Upper lobe of right lung (tissue), 1 donor: ENCODE measurements around the gene TUBGCP6. TPM values are rescaled to one million over a fixed set of nuclear protein-coding genes. Genes with fewer than 3 reads are reported as not detected.

Experiments used
- ATAC-seq: fragments of 200-7000 bp; cut with Tn5 transposase; one replicate; pipeline ENCODE4 v1.9.1; 2020; ENCODE audit warnings: mild to moderate bottlenecking, moderate library complexity
- DNase-seq: peaks from one replicate; pipeline ENCODE4 v3.0.0-alpha.2; 2020
- H3K27ac ChIP-seq: fragments of 200-600 bp; one replicate; pipeline ENCODE4 v1.8.0; 2022
- H3K27me3 ChIP-seq: fragments of 200-600 bp; one replicate; pipeline ENCODE4 v1.8.0; 2022; ENCODE audit warnings: mild to moderate bottlenecking
- H3K36me3 ChIP-seq: fragments of 200-600 bp; one replicate; pipeline ENCODE4 v1.8.0; 2022
- H3K4me1 ChIP-seq: fragments of 200-600 bp; one replicate; pipeline ENCODE4 v1.8.0; 2022
- H3K4me3 ChIP-seq: fragments of 200-600 bp; one replicate; pipeline ENCODE4 v1.8.0; 2022; ENCODE audit warnings: mild to moderate bottlenecking
- H3K9me3 ChIP-seq: fragments of 200-600 bp; one replicate; pipeline ENCODE4 v1.8.0; 2022
- CTCF ChIP-seq: fragments of 200-600 bp; IDR thresholded peaks from one replicate; pipeline ENCODE4 v1.8.0; 2022; ENCODE audit warnings: antibody characterized with exemption
- intact Hi-C: fragments of 100-400 bp; cut with DNase I; formaldehyde crosslinking; loops from one replicate; pipeline ENCODE4 v1.11.0; 2022
- total RNA-seq: library from RNA; stranded (reverse); fragmentation: NEBNext Ultra II Directional; extraction: Animal tissue kit (Norgen Biotek cat#: 25700); gene quantifications from one replicate; pipeline ENCODE4 v1.2.1, GENCODE V29; 2021
- donor health status: DM: no; HTN: yes; CAD: no; lungs with severe emphysema.

TUBGCP6 gene
- total RNA-seq, 1 donor from 2014 or later = 51.3 TPM

- ATAC-seq (no peak), DNase-seq (no peak)
- Histone ChIP-seq H3K36me3 (peaks cover 22% of the 10 kb centered on the region), H3K4me1 (peaks cover 21% of the 10 kb centered on the region), H3K27me3 (no peaks in the 10 kb centered on the region), H3K9me3 (no peaks in the 10 kb centered on the region), H3K27ac (peak overlapping the region; percentile 80), H3K4me3 (peak overlapping the region; percentile 89)
- intact Hi-C loops = no loop called here
- TF ChIP-seq CTCF = no peak
Observed at GRCh38 chr22:50250249-50250554, 5.4 kb upstream of the TUBGCP6 start.

- H3K4me1 ChIP-seq = peaks cover 21% of the 10 kb centered on the region
- H3K9me3 ChIP-seq = no peaks in the 10 kb centered on the region
- no peaks in the 10 kb centered on the region for H3K27me3 ChIP-seq
- peak overlapping the region; percentile 89 for H3K4me3 ChIP-seq
- intact Hi-C loops = no loop called here
- no peak for DNase-seq
- no peak for TF ChIP-seq CTCF
- no peak overlapping the region for H3K27ac ChIP-seq
- peaks cover 22% of the 10 kb centered on the region for H3K36me3 ChIP-seq
- ATAC-seq = no peak
Observed at GRCh38 chr22:50249341-50250248, 4.8 kb upstream of the TUBGCP6 start.

- Histone ChIP-seq H3K9me3 (no peaks in the 10 kb centered on the region), H3K4me3 (no peak overlapping the region), H3K27me3 (no peaks in the 10 kb centered on the region), H3K4me1 (peaks cover 25% of the 10 kb centered on the region), H3K27ac (no peak overlapping the region), H3K36me3 (peaks cover 22% of the 10 kb centered on the region)
- intact Hi-C loops = no loop called here
- no peak for ATAC-seq
- DNase-seq = no peak
- no peak for TF ChIP-seq CTCF
Observed at GRCh38 chr22:50248196-50249081, 3.6 kb upstream of the TUBGCP6 start.

GRCh38 chr22:50247748-50248147, 2.9 kb upstream of the TUBGCP6 start:
- H3K36me3 ChIP-seq = peaks cover 22% of the 10 kb centered on the region
- no peak for TF ChIP-seq CTCF
- intact Hi-C loops = no loop called here
- no peak for ATAC-seq
- H3K4me3 ChIP-seq = no peak overlapping the region
- no peak for DNase-seq
- H3K27ac ChIP-seq = no peak overlapping the region
- H3K4me1 ChIP-seq = peaks cover 31% of the 10 kb centered on the region
- H3K9me3 ChIP-seq = no peaks in the 10 kb centered on the region
- no peaks in the 10 kb centered on the region for H3K27me3 ChIP-seq

GRCh38 chr22:50246242-50247175, 1.7 kb upstream of the TUBGCP6 start:
- peaks cover 44% of the 10 kb centered on the region for H3K4me1 ChIP-seq
- H3K36me3 ChIP-seq = peaks cover 22% of the 10 kb centered on the region
- ATAC-seq (no peak), DNase-seq (no peak)
- no peak overlapping the region for H3K27ac ChIP-seq
- TF ChIP-seq CTCF = no peak
- no peak overlapping the region for H3K4me3 ChIP-seq
- no peaks in the 10 kb centered on the region for H3K27me3 ChIP-seq
- intact Hi-C loops = no loop called here
- H3K9me3 ChIP-seq = no peaks in the 10 kb centered on the region
